NB4 (cell line): ENCODE results near the gene CCNO.

Source experiments
- CTCF ChIP-seq: IDR thresholded peaks from one replicate; pipeline ENCODE4 v1.5.1; 2012; ENCODE audit warnings: low read depth, low read length
- MAX ChIP-seq: IDR thresholded peaks from 2 replicates; pipeline ENCODE4 v1.6.1; 2011; ENCODE audit warnings: low read depth, low read length
- MYC ChIP-seq: IDR thresholded peaks from 2 replicates; pipeline ENCODE4 v1.6.1; 2011; ENCODE audit warnings: low read depth, low read length

- TF ChIP-seq MAX (no peak), CTCF (no peak), MYC (no peak)
Observed at GRCh38 chr5:55236800-55237199, 3.4 kb upstream of the CCNO start.
